B cell (primary cell): ENCODE results near the gene FZD2.
"Not testable (repeated sequence)": the region's sequence is repeated elsewhere in the genome, so short reads cannot be mapped to it uniquely, and the experiment has no call there.

Source experiments
- EZH2 ChIP-seq: IDR thresholded peaks from 2 replicates; pipeline ENCODE4 v1.6.1; 2012; ENCODE audit warnings: borderline replicate concordance, low read depth, mild to moderate bottlenecking, moderate library complexity, low read length; ENCODE audit not compliant: insufficient read depth, poor library complexity, severe bottlenecking
- TF ChIP-seq, protein P1 (sequence below): fragments of 200-600 bp; IDR thresholded peaks from one replicate; pipeline ENCODE4 v1.8.0; 2022; ENCODE audit warnings: antibody characterized with exemption, mild to moderate bottlenecking

DNA sequence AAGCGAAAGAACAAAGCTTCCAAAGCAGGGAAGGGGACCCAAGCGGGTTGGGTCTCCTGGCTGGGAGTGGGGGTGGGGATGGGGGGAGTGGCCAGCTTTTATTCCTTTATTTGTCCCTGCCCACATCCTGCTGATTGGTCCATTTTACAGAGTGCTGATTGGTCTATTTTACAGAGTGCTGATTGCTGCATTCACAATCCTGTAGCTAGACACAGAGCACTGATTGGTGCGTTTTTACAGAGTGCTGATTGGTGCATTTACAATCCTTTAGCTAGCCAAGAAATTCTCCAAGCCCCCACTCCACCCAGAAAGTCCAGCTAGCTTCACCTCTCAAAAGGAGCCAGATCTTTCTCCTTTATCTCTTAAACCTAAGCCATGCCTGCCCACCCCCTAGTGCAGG is 19.4 kb upstream of the FZD2 start:
- TF ChIP-seq, protein P1, sequence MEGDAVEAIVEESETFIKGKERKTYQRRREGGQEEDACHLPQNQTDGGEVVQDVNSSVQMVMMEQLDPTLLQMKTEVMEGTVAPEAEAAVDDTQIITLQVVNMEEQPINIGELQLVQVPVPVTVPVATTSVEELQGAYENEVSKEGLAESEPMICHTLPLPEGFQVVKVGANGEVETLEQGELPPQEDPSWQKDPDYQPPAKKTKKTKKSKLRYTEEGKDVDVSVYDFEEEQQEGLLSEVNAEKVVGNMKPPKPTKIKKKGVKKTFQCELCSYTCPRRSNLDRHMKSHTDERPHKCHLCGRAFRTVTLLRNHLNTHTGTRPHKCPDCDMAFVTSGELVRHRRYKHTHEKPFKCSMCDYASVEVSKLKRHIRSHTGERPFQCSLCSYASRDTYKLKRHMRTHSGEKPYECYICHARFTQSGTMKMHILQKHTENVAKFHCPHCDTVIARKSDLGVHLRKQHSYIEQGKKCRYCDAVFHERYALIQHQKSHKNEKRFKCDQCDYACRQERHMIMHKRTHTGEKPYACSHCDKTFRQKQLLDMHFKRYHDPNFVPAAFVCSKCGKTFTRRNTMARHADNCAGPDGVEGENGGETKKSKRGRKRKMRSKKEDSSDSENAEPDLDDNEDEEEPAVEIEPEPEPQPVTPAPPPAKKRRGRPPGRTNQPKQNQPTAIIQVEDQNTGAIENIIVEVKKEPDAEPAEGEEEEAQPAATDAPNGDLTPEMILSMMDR, result not testable (repeated sequence)
- not testable (repeated sequence) for TF ChIP-seq EZH2
